ENCODE data around the gene CRYBA4.

DNA sequence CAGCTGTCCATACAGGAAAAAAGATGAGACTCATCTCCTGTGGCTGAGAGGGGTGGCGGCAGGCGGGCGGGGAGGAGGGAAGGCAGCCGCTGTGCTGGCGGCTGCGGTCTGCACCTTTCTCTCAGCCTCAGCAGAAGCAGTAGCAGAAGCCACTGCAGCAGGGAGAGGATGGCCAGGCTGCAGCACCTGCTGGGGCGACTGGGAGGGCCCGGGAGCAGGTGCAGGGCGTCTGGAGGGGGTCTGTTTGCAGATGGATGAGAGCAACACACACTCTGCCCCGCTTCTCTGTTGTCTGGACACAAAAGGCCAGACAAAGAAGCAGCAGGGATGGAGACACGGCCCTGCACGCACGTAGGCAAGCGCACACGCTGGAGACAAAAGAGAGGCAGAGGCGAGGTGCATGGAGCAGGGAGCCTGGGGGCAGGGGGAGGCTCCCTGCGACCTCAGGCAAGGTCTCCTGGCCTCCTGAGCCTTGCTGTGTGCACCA lies 26.3 kb downstream of the CRYBA4 start:
- TF ChIP-seq CTCF (conservative IDR thresholded peaks at IDR 0.05; ENCODE audit: low read depth in 2 of 2), result no peak
- TF ChIP-seq POLR2AphosphoS5 (IDR thresholded peaks at IDR 0.05; ENCODE audit: low read depth), result no peak
- peak; percentile 42 for TF ChIP-seq CREB1 (CRISPR knock-in tag; IDR thresholded peaks at IDR 0.05; ENCODE audit: low read depth)
- TF ChIP-seq EZH2 (IDR thresholded peaks at IDR 0.05; ENCODE audit: low read depth, unreplicated experiment), result no peak
- TF ChIP-seq EZH2phosphoT487 (IDR thresholded peaks at IDR 0.05; ENCODE audit: unreplicated experiment), result no peak

All from GM23338 (cell line).